HCT116 (cell line): ENCODE data around the gene S1PR3.

ENCODE experiments used
- EZH2 ChIP-seq: fragments of 200-600 bp; sonication (generic); IDR thresholded peaks from 2 replicates; pipeline ENCODE4 v1.6.1; 2017; ENCODE audit warnings: antibody characterized with exemption, mixed run types
- POLR2A ChIP-seq: IDR thresholded peaks from 2 replicates; pipeline ENCODE4 v1.7.0; 2011; ENCODE audit warnings: borderline replicate concordance; ENCODE audit not compliant: insufficient read depth, insufficient read length; ENCODE audit errors: extremely low read depth
- ZNF274 ChIP-seq: fragments of 200-500 bp; sonication (Bioruptor generic); IDR thresholded peaks from 2 replicates; pipeline ENCODE4 v1.6.1; 2014; ENCODE audit warnings: mild to moderate bottlenecking, low read depth, low read length, inconsistent platforms
- TF ChIP-seq, protein P1 (sequence below): IDR thresholded peaks from 2 replicates; pipeline ENCODE4 v1.6.1; 2012
- TF ChIP-seq, protein P2 (sequence below), 3 experiments: fragments of 200-600 bp in 1 of 3; sonication (generic) in 1 of 3; IDR thresholded peaks in 2 of 3; conservative IDR thresholded peaks in 1 of 3; 2 replicates each; pipeline ENCODE4 v1.5.1; 2012 to 2017; ENCODE audit warnings: low read depth in 2 of 3, low read length in 2 of 3, antibody characterized with exemption in 1 of 3, borderline replicate concordance in 1 of 3, control low read depth in 1 of 3, mild to moderate bottlenecking in 1 of 3, mixed read lengths in 1 of 3, mixed run types in 1 of 3, moderate library complexity in 1 of 3; ENCODE audit not compliant: insufficient read depth in 1 of 3

DNA sequence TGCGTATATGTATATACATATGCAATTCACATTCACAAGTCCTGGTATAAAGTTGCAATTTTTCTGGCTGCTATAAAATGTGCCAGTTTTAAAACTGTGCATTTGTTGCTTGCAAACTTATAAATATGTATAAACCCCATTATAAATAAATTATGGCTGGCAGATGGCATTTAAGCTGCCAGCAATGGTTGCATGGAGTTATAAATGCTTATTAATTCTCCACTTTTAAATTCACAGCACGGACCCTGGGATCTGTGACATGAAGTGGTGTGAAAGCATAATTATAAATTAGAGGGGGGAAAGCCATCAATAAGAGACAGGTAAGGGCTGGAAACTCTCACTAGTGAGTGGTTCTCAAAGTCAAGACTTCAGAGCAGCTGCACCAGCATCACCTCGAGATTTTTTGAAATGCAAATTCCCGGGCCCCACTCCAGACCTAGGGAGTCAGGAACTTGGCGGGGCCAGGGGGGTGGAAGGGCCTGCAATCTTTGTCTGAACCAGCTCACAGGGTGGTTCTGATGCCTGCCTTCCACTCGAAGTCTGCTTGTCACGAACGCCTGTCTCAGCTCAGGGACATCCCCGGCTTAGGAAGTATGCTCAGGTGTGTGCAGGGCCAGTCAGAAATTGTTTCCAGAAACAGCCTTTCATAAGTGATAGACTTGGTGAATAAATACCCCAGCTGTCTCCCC lies 16.9 kb downstream of the S1PR3 start:
- TF ChIP-seq, protein P1, sequence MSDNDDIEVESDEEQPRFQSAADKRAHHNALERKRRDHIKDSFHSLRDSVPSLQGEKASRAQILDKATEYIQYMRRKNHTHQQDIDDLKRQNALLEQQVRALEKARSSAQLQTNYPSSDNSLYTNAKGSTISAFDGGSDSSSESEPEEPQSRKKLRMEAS: no peak
- TF ChIP-seq, protein P2, sequence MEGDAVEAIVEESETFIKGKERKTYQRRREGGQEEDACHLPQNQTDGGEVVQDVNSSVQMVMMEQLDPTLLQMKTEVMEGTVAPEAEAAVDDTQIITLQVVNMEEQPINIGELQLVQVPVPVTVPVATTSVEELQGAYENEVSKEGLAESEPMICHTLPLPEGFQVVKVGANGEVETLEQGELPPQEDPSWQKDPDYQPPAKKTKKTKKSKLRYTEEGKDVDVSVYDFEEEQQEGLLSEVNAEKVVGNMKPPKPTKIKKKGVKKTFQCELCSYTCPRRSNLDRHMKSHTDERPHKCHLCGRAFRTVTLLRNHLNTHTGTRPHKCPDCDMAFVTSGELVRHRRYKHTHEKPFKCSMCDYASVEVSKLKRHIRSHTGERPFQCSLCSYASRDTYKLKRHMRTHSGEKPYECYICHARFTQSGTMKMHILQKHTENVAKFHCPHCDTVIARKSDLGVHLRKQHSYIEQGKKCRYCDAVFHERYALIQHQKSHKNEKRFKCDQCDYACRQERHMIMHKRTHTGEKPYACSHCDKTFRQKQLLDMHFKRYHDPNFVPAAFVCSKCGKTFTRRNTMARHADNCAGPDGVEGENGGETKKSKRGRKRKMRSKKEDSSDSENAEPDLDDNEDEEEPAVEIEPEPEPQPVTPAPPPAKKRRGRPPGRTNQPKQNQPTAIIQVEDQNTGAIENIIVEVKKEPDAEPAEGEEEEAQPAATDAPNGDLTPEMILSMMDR (IDR thresholded peaks at IDR 0.05 in 2 of 3, conservative IDR thresholded peaks at IDR 0.05 in 1 of 3; ENCODE audit: borderline replicate concordance in 1 of 3, insufficient read depth in 1 of 3, low read depth in 2 of 3, low read length in 2 of 3): no peak
- TF ChIP-seq EZH2: no peak
- no peak for TF ChIP-seq POLR2A
- no peak for TF ChIP-seq ZNF274
